ENCODE measurements around the gene TTC17.

Gene TTC17

GRCh38 chr11:43541993-43542392 is 183.3 kb downstream of the TTC17 start:
- DNase-seq (ENCODE audit: low spot score), result no peak

DNA sequence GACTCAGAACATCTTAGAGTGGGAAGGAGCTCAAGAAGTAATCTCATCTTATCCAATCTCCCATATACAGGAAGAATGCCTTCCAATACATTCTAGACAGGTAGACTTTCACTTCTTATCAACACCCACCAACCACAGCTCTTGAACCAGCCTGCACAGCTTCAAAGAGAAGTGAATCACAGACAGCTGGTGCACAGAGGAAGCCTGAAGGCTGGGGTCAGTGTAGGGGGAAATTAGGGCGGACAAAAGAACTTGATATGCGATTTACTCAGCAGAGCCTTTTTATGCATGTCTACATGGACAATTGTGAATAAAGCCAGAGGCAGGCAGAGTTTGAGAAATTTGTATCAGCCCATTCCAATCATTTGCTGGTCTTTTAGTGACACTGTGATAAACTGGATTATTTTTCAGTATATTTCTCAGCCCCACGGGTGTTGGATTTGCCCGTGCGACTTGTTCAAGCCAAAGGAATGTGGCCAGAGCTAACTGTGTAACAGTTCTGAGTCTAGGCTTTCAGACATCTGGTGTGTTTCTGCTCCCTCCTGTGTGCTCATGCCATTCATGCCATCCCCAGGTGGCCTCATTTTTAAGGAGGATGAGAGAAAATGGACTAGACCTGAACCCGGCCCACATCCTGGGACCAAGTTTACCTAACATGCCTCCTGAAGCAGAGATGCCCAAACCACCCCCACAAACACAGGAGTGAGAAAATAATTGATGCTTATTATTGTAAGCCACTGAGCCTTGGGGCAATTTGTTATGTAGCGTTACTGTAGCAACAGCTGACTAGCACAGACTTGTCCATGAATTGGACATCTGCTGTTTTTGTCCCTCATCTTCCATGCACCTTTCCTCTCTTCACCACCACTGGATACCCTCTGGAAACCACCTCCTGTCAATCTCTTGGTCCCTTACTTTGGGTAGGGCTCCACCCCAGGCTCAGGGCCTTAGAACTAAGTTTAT is 184.3 kb downstream of the TTC17 start:
- no peak for DNase-seq (ENCODE audit: low spot score)
